Heart left ventricle (tissue), 16 donors: ENCODE results near the gene GNPDA1. TPM values are rescaled to one million over a fixed set of nuclear protein-coding genes. Genes with fewer than 3 reads are reported as not detected.

Source experiments
- ATAC-seq, 4 donors: fragments of 200-7000 bp; cut with Tn5 transposase; one replicate each; pipeline ENCODE4 v1.9.1; 2020 to 2022; ENCODE audit warnings: moderate library complexity in 4 of 4, mild to moderate bottlenecking in 3 of 4, moderate number of reproducible peaks in 1 of 4
- DNase-seq, 5 donors: peaks; one replicate each; pipeline ENCODE4 v3.0.0-alpha.2; 2020
- H3K27ac ChIP-seq, 12 donors: fragments of 200-600 bp; sonication (generic) in 4 of 12; one replicate each; pipeline versions ENCODE4 v1.5.0 to v1.8.0; 2016 to 2022; ENCODE audit warnings: mild to moderate bottlenecking in 2 of 12
- H3K27me3 ChIP-seq, 9 donors: fragments of 200-600 bp; sonication (generic) in 2 of 9; one replicate each; pipeline versions ENCODE4 v1.5.1 to v1.8.0; 2016 to 2022; ENCODE audit warnings: mild to moderate bottlenecking in 3 of 9
- H3K36me3 ChIP-seq, 9 donors: fragments of 200-600 bp; sonication (generic) in 2 of 9; one replicate each; pipeline versions ENCODE4 v1.5.0 to v1.8.0; 2018 to 2022; ENCODE audit warnings: mild to moderate bottlenecking in 2 of 9
- H3K4me1 ChIP-seq, 12 donors: fragments of 200-600 bp; sonication (generic) in 4 of 12; one replicate each; pipeline versions ENCODE4 v1.5.0 to v1.8.0; 2016 to 2022; ENCODE audit warnings: mild to moderate bottlenecking in 3 of 12
- H3K4me3 ChIP-seq, 12 donors: fragments of 200-600 bp; sonication (generic) in 4 of 12; one replicate each; pipeline versions ENCODE4 v1.5.0 to v1.8.0; 2017 to 2022; ENCODE audit warnings: mild to moderate bottlenecking in 9 of 12, moderate library complexity in 4 of 12
- H3K9me3 ChIP-seq, 12 donors: fragments of 200-600 bp; sonication (generic) in 4 of 12; one replicate each; pipeline versions ENCODE4 v1.5.0 to v1.8.0; 2016 to 2022; ENCODE audit warnings: mild to moderate bottlenecking in 1 of 12
- POLR2A ChIP-seq, 2 donors: fragments of 450-650 bp; IDR thresholded peaks; one replicate each; pipeline ENCODE4 v1.6.1; 2017; ENCODE audit warnings: antibody characterized with exemption in 2 of 2, mild to moderate bottlenecking in 2 of 2, moderate library complexity in 2 of 2
- WGBS, 4 donors: extraction: QIAGEN DNeasy Blood & Tissue Kit in 2 of 4; methylation state at CpG; one replicate each; pipeline versions ENCODE4 v1.1.5 to v1.1.7; 2013 to 2018; 5-methylcytosine and 5-hydroxymethylcytosine counted together
- intact Hi-C, 10 donors: fragments of 100-400 bp; cut with DNase I; formaldehyde crosslinking; loops; one replicate each; pipeline versions ENCODE4 v1.11.1 to v1.14.2; 2022
- polyA plus RNA-seq, 2 donors: library from polyadenylated mRNA; stranded (reverse); fragments of 200-250 nt; gene quantifications; one replicate each; pipeline ENCODE4 v1.2.3, GENCODE V29; 2013
- total RNA-seq, 9 donors: library from RNA; depleted of rRNA in 2 of 9; stranded (reverse); fragments of >200 nt in 2 of 9; fragmentation: NEBNext Ultra II Directional in 3 of 9; extraction: Animal tissue kit (Norgen Biotek cat#: 25700) in 3 of 9; gene quantifications; one replicate each; pipeline versions ENCODE4 v1.1.0 to v1.2.4, GENCODE V29; 2016 to 2023
- TF ChIP-seq, protein P1 (sequence below), 12 donors: fragments of 200-600 bp; sonication (generic) in 4 of 12; IDR thresholded peaks; one replicate each; pipeline versions ENCODE4 v1.5.0 to v1.8.0; 2018 to 2022; ENCODE audit warnings: antibody characterized with exemption in 12 of 12, mild to moderate bottlenecking in 5 of 12
- donor health status: ischemic (EF 13 %, LVEDD 7.1; RV severe dilation, severe dysfunction).
- donor health status: healthy with polysubstance abuse.
- donor health status: DM: no; HTN: yes; CAD: no.
- donor health status: DM: no; HTN: no; CAD: no.
- donor health status: ischemic (EF 25% LVEDD 6.9; RV normal size, moderate dysfunction).
- donor health status: ischemic (EF 25% LVEDD 5.7; RV mildly dilated, moderate dysfunction).
- donor health status: healthy.
- donor health status: DM: yes; HTN: yes; CAD: no.
- donor health status: ischemic (EF 35%, LVEDD 5.7; RV mildly dilated, moderate dysfunction).
- donor health status: nonischemic (EF 11% LVEDD 7.7; RV severe dilation, severe dysfunction).
- donor health status: DM: yes; HTN: yes; CAD: no.
- donor health status: PGD.
- donor health status: ischemic (EF 29% LVEDD 5.4; RV normal size, mild dysfunction).
- donor health status: nonischemic (EF 23%, LVEDD 6.1; RV moderate dilation, normal function).

GNPDA1 gene
- total and polyA plus RNA-seq, 11 donors, result 13.6 to 43.0 (median 23.8) TPM

DNA sequence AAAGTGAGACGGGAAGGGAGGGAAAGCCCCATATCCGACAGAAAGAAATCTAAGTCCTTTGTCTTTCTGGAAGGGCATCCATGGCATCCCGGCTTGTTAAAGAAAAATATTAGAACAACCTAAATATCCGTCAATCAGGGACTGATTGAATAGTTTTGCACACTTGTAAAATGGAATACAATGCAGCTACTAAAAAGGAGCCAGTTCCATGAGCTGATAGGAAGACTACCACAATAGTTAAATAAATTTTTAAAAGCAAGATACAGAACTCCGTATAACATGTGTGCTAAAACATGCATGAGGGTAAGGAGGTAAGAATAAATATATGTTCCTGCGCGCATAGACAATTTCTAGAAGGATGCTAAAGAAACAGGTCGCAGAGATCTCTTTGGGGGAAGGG lies 12.8 kb upstream of the GNPDA1 start:
- WGBS, 4 donors, result 74 to 78% (median 77%) methylated on average over 8 of the region's 8 CpGs
- TF ChIP-seq POLR2A (IDR thresholded peaks at IDR 0.05), result no peak
- TF ChIP-seq, protein P1, sequence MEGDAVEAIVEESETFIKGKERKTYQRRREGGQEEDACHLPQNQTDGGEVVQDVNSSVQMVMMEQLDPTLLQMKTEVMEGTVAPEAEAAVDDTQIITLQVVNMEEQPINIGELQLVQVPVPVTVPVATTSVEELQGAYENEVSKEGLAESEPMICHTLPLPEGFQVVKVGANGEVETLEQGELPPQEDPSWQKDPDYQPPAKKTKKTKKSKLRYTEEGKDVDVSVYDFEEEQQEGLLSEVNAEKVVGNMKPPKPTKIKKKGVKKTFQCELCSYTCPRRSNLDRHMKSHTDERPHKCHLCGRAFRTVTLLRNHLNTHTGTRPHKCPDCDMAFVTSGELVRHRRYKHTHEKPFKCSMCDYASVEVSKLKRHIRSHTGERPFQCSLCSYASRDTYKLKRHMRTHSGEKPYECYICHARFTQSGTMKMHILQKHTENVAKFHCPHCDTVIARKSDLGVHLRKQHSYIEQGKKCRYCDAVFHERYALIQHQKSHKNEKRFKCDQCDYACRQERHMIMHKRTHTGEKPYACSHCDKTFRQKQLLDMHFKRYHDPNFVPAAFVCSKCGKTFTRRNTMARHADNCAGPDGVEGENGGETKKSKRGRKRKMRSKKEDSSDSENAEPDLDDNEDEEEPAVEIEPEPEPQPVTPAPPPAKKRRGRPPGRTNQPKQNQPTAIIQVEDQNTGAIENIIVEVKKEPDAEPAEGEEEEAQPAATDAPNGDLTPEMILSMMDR (IDR thresholded peaks at IDR 0.05), result no peak
- H3K4me3 ChIP-seq, result peak overlapping the region in 5 of 12 donors; percentile 52 to 61 (median 60)

DNA sequence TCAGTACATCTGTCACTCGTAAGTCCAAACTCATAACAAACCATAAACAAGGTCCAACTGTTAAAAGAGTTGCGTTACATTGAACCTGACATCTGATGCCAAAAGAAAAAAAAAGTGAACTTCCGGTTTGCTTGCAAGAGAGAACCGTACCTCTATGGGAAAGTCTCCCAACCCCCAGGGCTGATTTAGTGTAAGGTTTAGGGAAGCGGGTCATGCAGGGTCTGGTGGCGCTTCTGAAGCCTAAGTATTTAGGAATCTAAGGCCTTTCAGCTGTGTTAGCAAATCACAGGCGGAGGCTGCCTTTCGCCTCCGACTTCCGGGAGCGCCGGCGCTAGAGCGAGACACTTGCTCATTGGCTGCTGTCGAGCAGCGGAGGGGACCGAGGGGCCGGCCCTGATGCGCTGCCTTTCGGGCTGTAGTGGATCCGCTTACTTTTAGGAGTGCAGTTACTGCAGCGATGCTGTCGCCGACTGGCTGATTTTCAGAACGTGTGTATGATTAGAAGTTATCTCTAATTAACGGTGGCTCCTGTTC lies 12.0 kb upstream of the GNPDA1 start:
- Histone ChIP-seq H3K4me1 (peaks cover 0 to 12% (median 0%) of the 10 kb centered on the region in 12 donors), H3K36me3 (no peaks in the 10 kb centered on the region), H3K27me3 (no peaks in the 10 kb centered on the region), H3K9me3 (peaks cover 0 to 7% (median 1%) of the 10 kb centered on the region in 12 donors), H3K4me3 (peak overlapping the region; percentile 24 to 61 (median 54)), H3K27ac (peak overlapping the region; percentile 72 to 91 (median 85))
- intact Hi-C loops, result loop anchor here in 1 of 10 donors (5.0 kb wide), 1 partner anchor 82 kb away; the partner anchor contains the start of gene NDFIP1
- 0 to 3% (median 1%) methylated on average over 11 to 26 of the region's 26 CpGs for WGBS, 4 donors
- TF ChIP-seq, protein P1 (IDR thresholded peaks at IDR 0.05), result no peak
- TF ChIP-seq POLR2A (IDR thresholded peaks at IDR 0.05), result peak in 1 of 2 donors; percentile 45
- ATAC-seq, result peak; percentile 99 to 100 (median 100)
- peak; percentile 87 to 94 (median 93) for DNase-seq

More for the DNA sequence above, 12.8 kb upstream of the GNPDA1 start:
- Histone ChIP-seq H3K36me3 (no peaks in the 10 kb centered on the region), H3K27ac (peak overlapping the region in 6 of 12 donors; percentile 84 to 91 (median 88)), H3K27me3 (no peaks in the 10 kb centered on the region), H3K4me1 (peaks cover 0 to 12% (median 0%) of the 10 kb centered on the region in 12 donors), H3K9me3 (peaks cover 0 to 2% (median 0%) of the 10 kb centered on the region in 12 donors)
- intact Hi-C loops, result no loop called here
- DNase-seq, result no peak
- no peak for ATAC-seq

DNA sequence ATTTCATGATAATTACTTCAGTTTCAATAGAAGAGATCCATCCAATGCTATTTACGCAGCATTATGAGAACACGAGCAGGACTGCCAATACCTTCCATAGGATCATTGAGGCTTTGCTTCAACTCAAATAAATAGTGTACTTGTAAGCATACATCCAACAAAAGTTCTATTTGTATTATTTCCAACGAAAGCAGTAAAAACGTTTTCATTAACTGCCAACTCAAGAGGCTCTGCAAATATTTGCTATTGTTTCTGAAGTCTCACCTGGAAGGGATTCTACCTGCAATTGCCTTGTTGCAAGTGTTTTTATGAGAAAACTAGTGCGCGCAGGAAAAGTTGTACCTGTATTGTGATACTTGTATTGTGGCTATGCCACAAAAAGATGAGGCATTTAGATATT lies 11.0 kb upstream of the GNPDA1 start:
- no peak for ATAC-seq
- peaks cover 0 to 12% (median 0%) of the 10 kb centered on the region in 12 donors for H3K4me1 ChIP-seq
- peaks cover 0 to 7% (median 1%) of the 10 kb centered on the region in 12 donors for H3K9me3 ChIP-seq
- no peaks in the 10 kb centered on the region for H3K27me3 ChIP-seq
- DNase-seq, result no peak
- H3K4me3 ChIP-seq, result no peak overlapping the region
- intact Hi-C loops, result loop anchor here in 1 of 10 donors (5.0 kb wide), 1 partner anchor 83 kb away; the partner anchor contains the start of gene NDFIP1
- no peaks in the 10 kb centered on the region for H3K36me3 ChIP-seq
- 89 to 90% (median 89%) methylated on average over 6 of the region's 6 CpGs for WGBS, 4 donors
- H3K27ac ChIP-seq, result peak overlapping the region in 1 of 12 donors; percentile 84
- TF ChIP-seq, protein P1 (IDR thresholded peaks at IDR 0.05), result no peak
- TF ChIP-seq POLR2A (IDR thresholded peaks at IDR 0.05), result no peak

DNA sequence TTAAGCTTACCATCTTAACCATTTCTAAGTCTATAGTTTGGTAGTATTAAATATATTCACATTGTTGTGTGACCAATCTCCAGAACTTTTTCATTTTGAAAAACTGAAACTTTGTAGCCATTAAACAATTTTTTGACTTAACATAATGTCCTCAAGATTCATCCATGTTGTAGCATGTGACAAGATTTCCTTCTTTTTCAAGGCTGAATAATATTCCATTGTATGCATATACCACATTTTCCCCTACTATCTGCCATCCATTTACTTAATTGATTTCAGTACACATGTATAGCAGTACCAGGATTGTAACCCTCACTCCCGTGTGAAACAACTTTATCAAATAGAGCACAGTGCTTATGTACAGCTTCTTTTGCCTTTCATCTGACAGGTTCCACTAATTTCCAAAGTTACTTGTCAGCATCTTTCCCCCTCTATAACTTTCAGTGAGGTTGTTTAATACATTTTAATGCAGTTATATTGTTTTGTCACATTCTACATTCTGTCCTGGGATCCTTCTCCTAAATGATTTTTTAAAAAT lies 7.4 kb upstream of the GNPDA1 start:
- 78 to 93% (median 89%) methylated on average over 1 of the region's 1 CpG for WGBS, 4 donors
- Histone ChIP-seq H3K27me3 (no peaks in the 10 kb centered on the region), H3K27ac (no peak overlapping the region), H3K4me3 (no peak overlapping the region), H3K9me3 (peaks cover 0 to 7% (median 1%) of the 10 kb centered on the region in 12 donors), H3K4me1 (peaks cover 0 to 23% (median 4%) of the 10 kb centered on the region in 12 donors), H3K36me3 (no peaks in the 10 kb centered on the region)
- no peak for ATAC-seq
- no peak for DNase-seq
- intact Hi-C loops, result loop anchor here in 1 of 10 donors (5.0 kb wide), 1 partner anchor 87 kb away; the partner anchor contains the start of gene NDFIP1
- TF ChIP-seq, protein P1 (IDR thresholded peaks at IDR 0.05), result no peak
- TF ChIP-seq POLR2A (IDR thresholded peaks at IDR 0.05), result no peak
